Measurements from ENCODE around the gene IGF2R. TPM values are rescaled to one million over a fixed set of nuclear protein-coding genes. Genes with fewer than 3 reads are reported as not detected.

IGF2R gene
- total and polyA plus RNA-seq, 8 donors, result 11.0 to 54.0 (median 34.7) TPM

GRCh38 chr6:160013987-160014868, 45.3 kb downstream of the IGF2R start:
- no peak for TF ChIP-seq CTCF (IDR thresholded peaks at IDR 0.05)
- Histone ChIP-seq H3K4me1 (peaks cover 0 to 14% (median 13%) of the 10 kb centered on the region in 3 donors), H3K36me3 (peaks cover 0 to 20% (median 3%) of the 10 kb centered on the region in 3 donors), H3K27me3 (no peaks in the 10 kb centered on the region), H3K9me3 (no peaks in the 10 kb centered on the region), H3K27ac (no peak overlapping the region), H3K4me3 (no peak overlapping the region)
- peak; percentile 58 to 90 (median 84) for ATAC-seq
- WGBS, 2 donors, result 38 to 47% methylated on average over 4 of the region's 4 CpGs
- intact Hi-C loops (cut with DNase I), result no loop called here
- FAIRE-seq, result no peak
- no peak for DNase-seq

- Histone ChIP-seq H3K36me3 (peaks cover 0 to 20% (median 3%) of the 10 kb centered on the region in 3 donors), H3K4me1 (peaks cover 0 to 14% (median 13%) of the 10 kb centered on the region in 3 donors), H3K4me3 (no peak overlapping the region), H3K9me3 (no peaks in the 10 kb centered on the region), H3K27ac (no peak overlapping the region), H3K27me3 (no peaks in the 10 kb centered on the region)
- TF ChIP-seq CTCF (IDR thresholded peaks at IDR 0.05), result no peak
- DNase-seq (no peak), ATAC-seq (no peak), FAIRE-seq (no peak)
- intact Hi-C loops (cut with DNase I), result no loop called here
- WGBS, 2 donors, result 74 to 80% methylated on average over 2 of the region's 2 CpGs
These were observed 45.9 kb downstream of the IGF2R start for GRCh38 chr6:160014869-160015182.

- no peaks in the 10 kb centered on the region for H3K27me3 ChIP-seq
- intact Hi-C loops (cut with DNase I), result no loop called here
- H3K9me3 ChIP-seq, result no peaks in the 10 kb centered on the region
- no peak for FAIRE-seq
- TF ChIP-seq CTCF (IDR thresholded peaks at IDR 0.05), result no peak
- H3K4me1 ChIP-seq, result peaks cover 0 to 14% (median 13%) of the 10 kb centered on the region in 3 donors
- H3K27ac ChIP-seq, result no peak overlapping the region
- H3K36me3 ChIP-seq, result peaks cover 0 to 15% (median 3%) of the 10 kb centered on the region in 3 donors
- no peak for DNase-seq
- ATAC-seq, result no peak
- no peak overlapping the region for H3K4me3 ChIP-seq
- WGBS, 2 donors, result 87 to 95% methylated on average over 10 of the region's 10 CpGs
These were observed 47.1 kb downstream of the IGF2R start for GRCh38 chr6:160015778-160016684.

- Histone ChIP-seq H3K27me3 (no peaks in the 10 kb centered on the region), H3K36me3 (peaks cover 0 to 7% (median 2%) of the 10 kb centered on the region in 3 donors), H3K4me1 (no peaks in the 10 kb centered on the region), H3K9me3 (no peaks in the 10 kb centered on the region), H3K4me3 (no peak overlapping the region), H3K27ac (no peak overlapping the region)
- ATAC-seq (no peak), DNase-seq (no peak), FAIRE-seq (no peak)
- no peak for TF ChIP-seq CTCF (IDR thresholded peaks at IDR 0.05)
- 88 to 100% methylated on average over 1 of the region's 1 CpG for WGBS, 2 donors
- intact Hi-C loops (cut with DNase I), result loop anchor here in 1 of 3 donors (10.0 kb wide), 1 partner anchor 47 kb away; no protein-coding TSS in a partner anchor
These were observed 53.2 kb downstream of the IGF2R start for GRCh38 chr6:160022101-160022500.
